ENCODE measurements around the gene SLC36A2.

SLC36A2 gene

GRCh38 chr5:151293624-151294023, 53.7 kb downstream of the SLC36A2 start:
- DNase-seq = no peak
- in situ Hi-C loops (cut with MboI; ENCODE audit: low pct_unique_long_range_greater_than_20kb, low sequenced_read_pairs) = no loop called here

- no peak for DNase-seq
Observed at GRCh38 chr5:151288180-151288579, 59.2 kb downstream of the SLC36A2 start.

GRCh38 chr5:151286246-151286645, 61.1 kb downstream of the SLC36A2 start:
- in situ Hi-C loops (cut with MboI; ENCODE audit: low pct_unique_long_range_greater_than_20kb, low sequenced_read_pairs) = no loop called here
- no peak for DNase-seq

More at GRCh38 chr5:151288180-151288579, 59.2 kb downstream of the SLC36A2 start:
- in situ Hi-C loops (cut with MboI; ENCODE audit: low pct_unique_long_range_greater_than_20kb, low sequenced_read_pairs) = no loop called here

GRCh38 chr5:151285683-151286082, 61.7 kb downstream of the SLC36A2 start:
- DNase-seq = no peak
- in situ Hi-C loops (cut with MboI; ENCODE audit: low pct_unique_long_range_greater_than_20kb, low sequenced_read_pairs) = no loop called here

- peak; percentile 4 for DNase-seq
- in situ Hi-C loops (cut with MboI; ENCODE audit: low pct_unique_long_range_greater_than_20kb, low sequenced_read_pairs) = no loop called here
Observed at GRCh38 chr5:151284392-151284967, 62.9 kb downstream of the SLC36A2 start.

GRCh38 chr5:151283120-151283825, 64.1 kb downstream of the SLC36A2 start:
- in situ Hi-C loops (cut with MboI; ENCODE audit: low pct_unique_long_range_greater_than_20kb, low sequenced_read_pairs) = no loop called here
- no peak for DNase-seq

- in situ Hi-C loops (cut with MboI; ENCODE audit: low pct_unique_long_range_greater_than_20kb, low sequenced_read_pairs) = no loop called here
- DNase-seq = no peak
Observed at GRCh38 chr5:151281001-151281639, 66.2 kb downstream of the SLC36A2 start.

- DNase-seq = no peak
- in situ Hi-C loops (cut with MboI; ENCODE audit: low pct_unique_long_range_greater_than_20kb, low sequenced_read_pairs) = no loop called here
Observed at GRCh38 chr5:151280443-151280842, 66.9 kb downstream of the SLC36A2 start.

GRCh38 chr5:151278845-151279244, 68.5 kb downstream of the SLC36A2 start:
- no peak for DNase-seq
- in situ Hi-C loops (cut with MboI; ENCODE audit: low pct_unique_long_range_greater_than_20kb, low sequenced_read_pairs) = no loop called here

GRCh38 chr5:151275803-151276202, 71.6 kb downstream of the SLC36A2 start:
- no peak for DNase-seq
- in situ Hi-C loops (cut with MboI; ENCODE audit: low pct_unique_long_range_greater_than_20kb, low sequenced_read_pairs) = no loop called here

- DNase-seq = no peak
- in situ Hi-C loops (cut with MboI; ENCODE audit: low pct_unique_long_range_greater_than_20kb, low sequenced_read_pairs) = no loop called here
Observed at GRCh38 chr5:151274666-151275065, 72.7 kb downstream of the SLC36A2 start.

GRCh38 chr5:151271336-151271735, 76.0 kb downstream of the SLC36A2 start:
- DNase-seq = no peak
- in situ Hi-C loops (cut with MboI; ENCODE audit: low pct_unique_long_range_greater_than_20kb, low sequenced_read_pairs) = no loop called here

- no peak for DNase-seq
- in situ Hi-C loops (cut with MboI; ENCODE audit: low pct_unique_long_range_greater_than_20kb, low sequenced_read_pairs) = no loop called here
Observed at GRCh38 chr5:151270599-151270998, 76.8 kb downstream of the SLC36A2 start.

- in situ Hi-C loops (cut with MboI; ENCODE audit: low pct_unique_long_range_greater_than_20kb, low sequenced_read_pairs) = no loop called here
- no peak for DNase-seq
Observed at GRCh38 chr5:151267491-151268260, 79.7 kb downstream of the SLC36A2 start.

Data from KBM-7 (cell line).